ENCODE results near the gene FHDC1. TPM values are rescaled to one million over a fixed set of nuclear protein-coding genes. Genes with fewer than 3 reads are reported as not detected.

Gene FHDC1
- total RNA-seq, 1 donor: under 0.01 TPM

DNA sequence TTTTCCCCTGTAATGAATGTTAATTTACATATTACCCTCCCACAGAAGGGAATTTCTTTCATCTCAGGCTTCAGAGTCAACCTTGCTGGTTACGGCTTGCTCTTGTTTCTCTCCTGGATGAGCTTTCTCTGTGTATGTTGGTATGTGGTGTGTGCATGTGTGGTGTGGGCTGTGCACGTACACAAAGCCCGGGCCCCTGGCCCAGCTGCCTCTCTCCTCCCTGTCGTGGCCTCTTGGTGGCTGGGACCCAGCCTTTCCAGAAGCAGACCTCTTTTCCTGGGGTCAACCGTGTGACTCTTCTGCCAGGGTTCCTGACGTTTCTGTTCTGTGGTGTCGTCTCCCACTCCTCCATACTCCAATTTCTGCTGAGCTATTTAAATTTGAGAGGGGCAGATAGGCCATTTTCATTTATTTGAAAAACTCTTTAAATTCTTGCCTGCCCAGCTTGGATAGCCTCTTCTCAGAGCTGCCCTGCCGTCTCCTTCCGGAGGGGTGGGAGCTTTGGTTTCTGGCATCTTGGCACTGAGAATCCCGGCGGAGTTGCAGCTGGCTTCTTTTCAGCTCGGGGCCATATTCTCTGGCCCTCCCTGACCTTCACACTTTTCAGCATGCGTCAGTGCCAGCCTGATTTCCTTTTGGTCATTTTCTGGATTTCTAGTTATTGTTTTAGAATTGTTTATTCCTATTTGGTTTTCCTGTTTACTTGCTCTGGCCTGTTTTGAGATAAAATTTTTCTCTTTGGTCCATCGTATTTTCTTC lies 25.1 kb downstream of the FHDC1 start:
- Histone ChIP-seq H3K4me1 (ENCODE audit: insufficient read depth, low read length) (peaks cover 4% of the 10 kb centered on the region), H3K4me3 (ENCODE audit: low read length) (no peak overlapping the region), H3K9me3 (ENCODE audit: low read depth, low read length) (no peaks in the 10 kb centered on the region), H3K27me3 (ENCODE audit: insufficient read depth, low read length) (no peaks in the 10 kb centered on the region)

DNA sequence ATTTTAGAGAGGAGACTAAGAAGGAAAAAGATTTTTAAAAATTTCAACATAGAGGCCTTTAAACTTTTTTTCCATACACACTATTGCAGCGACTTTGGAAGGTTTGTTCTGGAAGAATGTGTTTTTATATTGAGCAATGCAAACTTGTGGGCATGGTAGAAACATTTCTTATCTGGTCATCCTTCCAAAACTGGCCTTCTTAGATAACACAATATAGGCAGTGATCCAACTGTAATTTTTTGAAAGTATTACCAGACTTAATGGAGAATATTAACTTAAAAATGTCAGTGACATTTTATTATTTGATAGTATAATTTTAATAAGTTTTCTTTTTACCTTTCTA lies 25.6 kb downstream of the FHDC1 start:
- Histone ChIP-seq H3K4me3 (ENCODE audit: low read length) (no peak overlapping the region), H3K27me3 (ENCODE audit: insufficient read depth, low read length) (no peaks in the 10 kb centered on the region), H3K4me1 (ENCODE audit: insufficient read depth, low read length) (peaks cover 4% of the 10 kb centered on the region), H3K9me3 (ENCODE audit: low read depth, low read length) (no peaks in the 10 kb centered on the region)

DNA sequence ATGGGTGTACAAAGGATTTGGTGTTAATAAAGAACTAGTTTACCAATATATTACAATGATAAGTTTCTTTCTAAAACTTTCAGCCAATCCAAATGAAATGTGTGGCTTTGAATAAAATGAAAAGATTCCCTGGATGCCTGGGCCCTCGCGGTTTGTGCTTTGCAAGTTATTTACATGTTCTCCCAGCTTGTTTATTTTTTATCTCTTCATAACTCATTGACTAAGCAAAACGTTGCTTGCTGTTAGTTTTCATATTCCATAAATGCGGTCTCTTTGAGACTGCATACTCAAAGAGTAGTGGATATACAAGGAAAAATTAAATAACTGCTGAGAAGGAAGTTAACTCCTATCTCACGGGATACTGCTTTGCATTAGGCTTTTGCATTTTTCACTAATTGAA lies 26.0 kb downstream of the FHDC1 start:
- Histone ChIP-seq H3K9me3 (ENCODE audit: low read depth, low read length) (no peaks in the 10 kb centered on the region), H3K4me1 (ENCODE audit: insufficient read depth, low read length) (peaks cover 4% of the 10 kb centered on the region), H3K27me3 (ENCODE audit: insufficient read depth, low read length) (no peaks in the 10 kb centered on the region), H3K4me3 (ENCODE audit: low read length) (no peak overlapping the region)

DNA sequence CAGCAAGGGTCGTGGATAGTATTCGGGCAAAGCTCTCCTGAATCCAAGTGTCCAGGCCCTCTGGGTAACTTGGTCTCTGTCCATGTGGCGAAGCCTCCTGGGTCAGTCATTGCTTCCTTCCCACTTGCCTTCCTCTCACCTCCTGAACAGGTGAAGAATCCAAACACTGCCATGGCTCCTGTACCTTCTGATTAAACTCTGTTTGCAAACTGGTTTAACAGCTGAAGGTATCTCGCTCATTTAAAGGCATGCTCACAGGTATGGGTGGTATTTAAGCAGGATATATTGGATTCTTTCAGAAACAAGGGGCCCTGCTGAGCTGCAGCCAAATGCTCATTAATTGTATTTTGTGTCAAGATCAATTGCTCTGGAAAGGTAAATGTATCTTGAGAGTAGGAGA lies 28.2 kb downstream of the FHDC1 start:
- H3K9me3 ChIP-seq (ENCODE audit: low read depth, low read length): no peaks in the 10 kb centered on the region
- H3K4me3 ChIP-seq (ENCODE audit: low read length): no peak overlapping the region
- no peaks in the 10 kb centered on the region for H3K4me1 ChIP-seq (ENCODE audit: insufficient read depth, low read length)
- no peaks in the 10 kb centered on the region for H3K27me3 ChIP-seq (ENCODE audit: insufficient read depth, low read length)

DNA sequence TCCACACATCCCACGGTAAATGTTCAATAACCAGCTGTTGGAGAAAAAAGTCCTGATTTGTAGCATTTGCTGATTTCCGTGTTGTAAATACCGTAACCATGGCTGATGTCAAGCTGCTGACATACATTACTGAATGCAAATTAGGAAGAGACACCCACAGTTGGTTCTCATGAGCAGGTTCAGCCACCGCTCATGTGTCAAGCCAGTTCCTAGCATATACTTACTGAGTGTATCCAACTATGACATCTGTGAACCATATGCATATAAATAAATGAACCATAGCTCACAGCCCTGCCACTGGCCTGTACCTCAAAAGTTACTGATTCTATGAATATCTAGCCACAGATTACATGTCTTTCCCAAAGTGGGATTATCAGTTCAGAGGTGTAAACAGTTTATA lies 29.5 kb downstream of the FHDC1 start:
- Histone ChIP-seq H3K4me3 (ENCODE audit: low read length) (no peak overlapping the region), H3K9me3 (ENCODE audit: low read depth, low read length) (no peaks in the 10 kb centered on the region), H3K27me3 (ENCODE audit: insufficient read depth, low read length) (no peaks in the 10 kb centered on the region), H3K4me1 (ENCODE audit: insufficient read depth, low read length) (no peaks in the 10 kb centered on the region)

DNA sequence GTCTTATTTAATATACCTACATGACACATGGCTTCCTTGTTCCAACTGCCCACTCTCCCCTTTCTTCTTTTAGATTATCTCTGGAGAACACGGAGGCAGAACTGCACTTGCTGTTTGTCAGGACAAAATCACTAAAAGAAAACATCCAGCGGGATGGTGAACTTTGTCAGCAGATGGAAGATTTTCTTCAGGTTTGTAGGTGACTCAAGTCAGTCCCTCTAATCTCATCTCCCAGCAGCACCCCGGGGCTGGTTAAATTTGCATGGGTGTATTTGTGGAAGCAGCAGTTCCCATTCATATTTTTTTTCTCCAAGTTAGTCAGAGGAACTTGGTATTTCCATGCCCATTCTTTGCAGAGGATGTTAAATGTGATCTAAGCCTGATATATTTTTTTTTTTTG lies 31.8 kb downstream of the FHDC1 start:
- no peaks in the 10 kb centered on the region for H3K9me3 ChIP-seq (ENCODE audit: low read depth, low read length)

DNA sequence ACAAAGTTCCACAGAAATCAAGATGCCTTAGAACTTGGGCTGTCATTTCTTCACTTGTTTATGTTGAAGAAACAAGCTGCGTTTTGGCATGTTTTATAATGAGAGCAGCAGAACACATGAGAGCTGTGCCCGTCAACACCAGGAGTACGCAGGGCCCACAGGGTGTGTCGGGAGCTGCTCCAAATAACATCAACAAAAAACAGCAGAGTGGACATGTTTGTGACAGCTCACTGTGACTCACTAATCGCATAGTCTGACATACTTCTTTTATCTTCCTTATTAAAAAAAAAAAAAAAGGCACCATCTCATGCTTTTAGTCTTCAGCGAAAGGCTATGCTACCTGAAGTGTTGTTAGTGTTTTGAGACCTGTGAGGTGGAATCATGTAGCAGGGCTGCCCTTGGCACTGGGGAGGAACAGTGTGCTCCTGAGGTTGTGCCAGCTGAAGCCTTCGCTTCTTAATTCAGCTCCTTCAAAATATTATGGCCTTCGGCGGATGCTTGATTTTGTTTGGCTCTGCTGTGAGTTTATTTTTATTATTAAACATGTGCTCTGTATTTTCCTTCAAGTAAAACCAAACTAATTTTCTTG lies 32.8 kb downstream of the FHDC1 start:
- Histone ChIP-seq H3K27me3 (ENCODE audit: insufficient read depth, low read length) (no peaks in the 10 kb centered on the region), H3K9me3 (ENCODE audit: low read depth, low read length) (no peaks in the 10 kb centered on the region), H3K4me1 (ENCODE audit: insufficient read depth, low read length) (no peaks in the 10 kb centered on the region), H3K4me3 (ENCODE audit: low read length) (no peak overlapping the region)

More for the DNA sequence above, 31.8 kb downstream of the FHDC1 start:
- Histone ChIP-seq H3K4me3 (ENCODE audit: low read length) (no peak overlapping the region), H3K27me3 (ENCODE audit: insufficient read depth, low read length) (no peaks in the 10 kb centered on the region), H3K4me1 (ENCODE audit: insufficient read depth, low read length) (no peaks in the 10 kb centered on the region)

DNA sequence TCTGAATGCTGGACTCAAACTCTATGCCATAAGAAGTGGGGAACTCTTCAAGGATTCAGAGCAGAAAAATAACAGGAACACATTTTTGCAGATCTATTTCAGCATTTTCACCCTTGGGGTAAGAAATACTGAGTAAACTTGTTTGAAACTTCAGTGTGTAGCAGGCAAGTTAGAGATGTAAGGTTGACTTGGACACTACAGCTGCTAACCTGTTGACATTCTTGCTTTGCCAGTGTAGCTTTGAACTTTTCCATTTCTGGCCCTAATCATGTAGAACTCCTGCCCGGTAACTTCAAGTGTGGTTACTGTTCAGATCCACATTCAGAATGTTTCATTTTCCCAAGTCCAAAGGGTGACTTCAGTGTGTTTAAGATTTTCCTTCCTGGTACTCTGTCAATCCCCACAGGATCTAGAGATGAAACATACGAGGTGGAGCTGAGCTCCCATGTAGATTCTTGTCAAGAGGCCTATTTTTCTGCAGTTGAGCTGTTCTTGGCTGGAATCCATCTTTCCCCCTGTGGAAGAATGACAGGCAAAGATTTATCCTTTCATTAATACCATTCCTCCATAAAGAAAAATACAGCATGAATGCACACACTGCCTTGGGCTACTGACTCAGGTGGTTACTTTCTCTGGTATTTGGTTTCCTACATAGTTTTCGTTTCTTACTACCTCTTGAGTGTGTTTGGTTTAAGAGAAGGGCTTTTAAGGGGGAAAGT lies 34.1 kb downstream of the FHDC1 start:
- Histone ChIP-seq H3K4me3 (ENCODE audit: low read length) (no peak overlapping the region), H3K27me3 (ENCODE audit: insufficient read depth, low read length) (no peaks in the 10 kb centered on the region), H3K9me3 (ENCODE audit: low read depth, low read length) (no peaks in the 10 kb centered on the region), H3K4me1 (ENCODE audit: insufficient read depth, low read length) (no peaks in the 10 kb centered on the region)

DNA sequence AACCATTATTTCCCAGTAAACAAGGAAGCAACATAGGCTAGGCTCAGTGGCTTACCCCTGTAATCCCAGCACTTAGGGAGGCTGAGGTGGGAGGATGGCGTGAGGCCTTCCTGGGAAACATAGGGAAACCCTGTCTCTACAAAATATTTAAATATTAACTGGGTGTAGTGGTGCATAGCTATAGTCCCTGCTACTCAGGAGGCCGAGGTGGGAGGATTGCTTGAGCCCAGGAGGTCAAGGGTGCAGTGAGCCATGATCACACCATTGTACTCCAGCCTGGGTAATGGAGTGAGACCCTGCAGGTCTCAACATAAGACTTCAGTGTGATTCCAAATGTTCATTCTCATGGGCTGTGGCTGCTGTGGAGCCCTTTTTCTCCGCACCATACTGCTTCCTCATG lies 34.9 kb downstream of the FHDC1 start:
- Histone ChIP-seq H3K4me3 (ENCODE audit: low read length) (no peak overlapping the region), H3K27me3 (ENCODE audit: insufficient read depth, low read length) (no peaks in the 10 kb centered on the region), H3K4me1 (ENCODE audit: insufficient read depth, low read length) (no peaks in the 10 kb centered on the region), H3K9me3 (ENCODE audit: low read depth, low read length) (no peaks in the 10 kb centered on the region)

DNA sequence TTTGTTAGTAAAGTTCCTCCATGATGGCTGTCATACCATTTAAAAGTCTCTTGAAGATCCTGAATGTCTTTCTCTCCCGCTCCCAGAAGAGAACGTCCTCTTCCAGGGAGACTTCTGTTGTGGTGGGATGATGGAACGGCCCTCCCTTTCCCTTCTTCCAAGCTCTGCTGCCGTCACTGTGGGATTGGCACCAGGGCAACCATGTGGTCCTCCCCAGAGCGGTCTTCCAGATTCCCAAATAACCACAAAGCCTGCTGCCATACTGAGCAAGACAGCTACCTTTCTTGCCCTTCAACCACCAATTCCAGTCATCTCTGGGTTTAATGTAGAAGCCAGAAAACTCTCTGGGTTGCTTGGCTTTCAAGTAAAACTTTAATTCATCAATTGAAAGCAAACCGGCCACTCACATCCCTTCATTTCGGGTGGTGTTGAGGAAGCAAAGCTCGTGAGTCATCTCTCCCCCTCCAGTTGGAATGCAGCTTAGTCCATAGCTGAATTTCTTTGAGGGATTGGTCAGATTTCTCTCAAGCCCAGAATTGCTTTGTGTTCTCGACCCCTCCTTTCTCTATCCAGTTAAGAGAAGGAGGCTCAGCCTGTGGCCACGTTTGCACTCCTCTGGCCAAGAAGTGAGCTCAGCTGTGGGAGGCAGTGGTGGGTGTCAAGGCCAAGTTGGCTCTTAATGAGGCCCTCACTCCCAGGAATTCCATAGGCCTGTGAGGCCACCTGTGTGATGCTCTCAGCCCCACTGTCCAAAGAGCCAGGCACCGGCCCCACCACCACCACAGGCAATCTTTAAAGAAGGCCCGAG lies 36.9 kb downstream of the FHDC1 start:
- H3K4me1 ChIP-seq (ENCODE audit: insufficient read depth, low read length): no peaks in the 10 kb centered on the region
- no peaks in the 10 kb centered on the region for H3K9me3 ChIP-seq (ENCODE audit: low read depth, low read length)
- no peak overlapping the region for H3K4me3 ChIP-seq (ENCODE audit: low read length)
- no peaks in the 10 kb centered on the region for H3K27me3 ChIP-seq (ENCODE audit: insufficient read depth, low read length)

DNA sequence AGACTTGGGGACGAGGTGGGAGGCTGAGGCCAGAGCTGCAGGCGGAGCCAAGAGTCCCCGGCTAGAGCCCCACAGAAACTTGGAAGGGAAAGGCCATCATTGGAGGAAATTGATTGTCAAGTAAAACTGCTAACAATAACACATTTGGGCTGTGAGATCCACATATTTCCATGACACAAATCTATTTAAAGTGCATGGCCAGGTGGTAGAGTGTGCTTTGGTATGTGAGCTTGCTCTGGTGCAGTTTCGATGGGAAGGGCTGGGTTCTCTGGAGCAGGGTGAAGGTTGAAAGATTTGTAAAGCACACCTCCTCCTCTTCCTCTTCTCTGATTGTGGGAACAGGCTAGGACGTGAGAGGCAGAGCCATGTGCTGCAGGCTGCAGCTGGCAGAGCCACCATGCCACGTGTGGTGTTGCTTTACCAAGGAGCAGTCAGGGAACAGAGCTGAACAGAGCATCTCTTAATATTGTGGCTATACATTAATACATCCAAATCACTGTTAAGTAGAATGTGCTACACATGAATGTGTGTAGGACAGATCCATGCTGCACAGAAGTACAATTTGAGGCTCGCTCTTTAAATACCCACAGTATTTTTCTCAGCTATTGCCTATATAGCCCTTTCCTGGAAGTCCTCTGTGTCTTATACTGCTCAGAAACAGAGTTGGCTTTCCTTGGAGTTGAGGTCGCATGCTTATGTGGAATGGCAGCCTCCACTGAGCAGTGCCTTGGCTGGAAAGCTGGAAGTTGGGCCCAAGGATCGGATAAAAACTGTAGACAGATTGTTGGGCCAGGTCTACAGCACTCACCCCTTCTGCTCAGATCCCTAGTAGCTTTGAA lies 37.7 kb downstream of the FHDC1 start:
- no peaks in the 10 kb centered on the region for H3K4me1 ChIP-seq (ENCODE audit: insufficient read depth, low read length)
- H3K9me3 ChIP-seq (ENCODE audit: low read depth, low read length): no peaks in the 10 kb centered on the region
- H3K4me3 ChIP-seq (ENCODE audit: low read length): no peak overlapping the region
- H3K27me3 ChIP-seq (ENCODE audit: insufficient read depth, low read length): no peaks in the 10 kb centered on the region

DNA sequence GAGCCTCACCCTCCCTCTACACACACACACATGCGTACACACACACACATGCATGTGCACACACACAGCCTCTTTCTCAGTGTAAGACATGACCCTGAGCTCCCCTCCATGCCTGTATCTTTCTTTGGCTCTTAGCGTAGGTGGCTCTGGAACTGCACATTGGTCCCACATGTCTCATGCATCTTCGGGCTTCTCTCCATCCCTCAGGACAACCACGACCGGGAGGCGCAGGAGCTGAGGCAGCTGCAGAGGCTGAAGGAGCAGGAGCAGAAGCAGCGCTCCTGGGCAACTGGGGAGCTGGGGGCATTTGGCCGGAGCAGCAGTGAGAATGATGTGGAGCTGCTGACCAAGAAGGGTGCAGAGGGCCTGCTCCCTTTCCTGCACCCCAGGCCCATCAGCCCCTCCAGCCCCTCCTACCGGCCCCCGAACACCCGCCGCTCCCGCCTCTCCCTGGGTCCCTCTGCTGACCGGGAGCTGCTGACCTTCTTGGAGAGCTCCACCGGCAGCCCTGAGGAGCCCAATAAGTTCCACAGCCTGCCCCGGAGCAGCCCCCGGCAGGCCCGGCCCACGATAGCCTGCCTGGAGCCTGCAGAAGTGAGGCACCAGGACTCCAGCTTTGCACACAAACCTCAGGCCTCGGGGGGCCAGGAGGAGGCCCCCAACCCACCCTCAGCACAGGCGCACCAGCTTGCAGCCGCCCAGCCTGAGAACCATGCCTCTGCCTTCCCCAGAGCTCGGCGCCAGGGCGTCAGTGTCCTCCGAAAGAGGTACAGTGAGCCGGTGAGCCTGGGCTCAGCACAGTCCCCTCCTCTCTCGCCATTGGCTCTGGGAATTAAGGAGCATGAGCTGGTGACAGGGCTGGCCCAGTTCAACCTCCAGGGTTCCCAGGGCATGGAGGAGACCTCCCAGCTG lies 38.6 kb downstream of the FHDC1 start:
- no peak overlapping the region for H3K4me3 ChIP-seq (ENCODE audit: low read length)
- H3K4me1 ChIP-seq (ENCODE audit: insufficient read depth, low read length): no peaks in the 10 kb centered on the region
- no peaks in the 10 kb centered on the region for H3K27me3 ChIP-seq (ENCODE audit: insufficient read depth, low read length)

DNA sequence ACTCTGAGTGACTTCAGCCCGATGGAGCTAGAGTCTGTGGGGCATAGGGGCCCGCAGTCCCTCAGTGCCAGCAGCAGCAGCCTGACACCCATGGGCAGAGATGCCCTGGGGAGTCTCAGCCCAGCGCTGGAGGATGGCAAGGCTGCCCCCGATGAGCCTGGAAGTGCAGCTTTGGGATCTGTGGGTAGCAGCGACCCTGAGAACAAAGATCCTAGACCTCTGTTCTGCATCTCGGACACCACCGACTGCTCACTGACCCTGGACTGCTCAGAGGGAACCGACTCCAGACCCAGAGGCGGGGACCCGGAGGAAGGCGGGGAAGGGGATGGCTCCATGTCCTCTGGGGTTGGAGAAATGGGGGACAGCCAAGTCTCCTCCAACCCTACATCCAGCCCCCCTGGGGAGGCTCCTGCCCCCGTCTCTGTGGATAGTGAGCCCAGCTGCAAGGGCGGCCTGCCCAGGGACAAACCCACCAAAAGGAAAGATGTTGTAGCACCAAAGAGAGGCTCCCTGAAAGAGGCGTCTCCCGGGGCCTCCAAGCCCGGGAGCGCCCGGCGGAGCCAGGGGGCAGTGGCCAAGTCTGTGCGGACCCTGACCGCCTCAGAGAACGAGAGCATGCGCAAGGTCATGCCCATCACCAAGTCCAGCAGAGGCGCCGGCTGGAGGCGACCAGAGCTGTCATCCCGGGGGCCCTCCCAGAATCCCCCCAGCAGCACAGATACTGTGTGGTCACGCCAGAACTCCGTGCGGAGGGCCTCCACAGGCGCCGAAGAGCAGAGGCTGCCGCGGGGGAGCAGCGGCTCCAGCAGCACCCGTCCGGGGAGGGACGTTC lies 39.5 kb downstream of the FHDC1 start:
- no peaks in the 10 kb centered on the region for H3K9me3 ChIP-seq (ENCODE audit: low read depth, low read length)
- H3K4me1 ChIP-seq (ENCODE audit: insufficient read depth, low read length): no peaks in the 10 kb centered on the region
- no peak overlapping the region for H3K4me3 ChIP-seq (ENCODE audit: low read length)
- H3K27me3 ChIP-seq (ENCODE audit: insufficient read depth, low read length): no peaks in the 10 kb centered on the region

More for the DNA sequence above, 38.6 kb downstream of the FHDC1 start:
- H3K9me3 ChIP-seq (ENCODE audit: low read depth, low read length): no peaks in the 10 kb centered on the region
